A549 (cell line): ENCODE data around the gene ARHGAP26.

Experiments used
- CBX2 ChIP-seq: fragments of 200-600 bp; sonication (generic); IDR thresholded peaks from 2 replicates; pipeline ENCODE4 v1.6.1; 2016; ENCODE audit warnings: low read depth, mild to moderate bottlenecking, borderline replicate concordance
- CHD4 ChIP-seq: fragments of 200-600 bp; sonication (generic); IDR thresholded peaks from 2 replicates; pipeline ENCODE4 v1.6.1; 2016; ENCODE audit warnings: antibody characterized with exemption, mild to moderate bottlenecking, borderline replicate concordance
- CTCF ChIP-seq: fragments of >200 bp; sonication (Bioruptor Twin); formaldehyde crosslinking; IDR thresholded peaks from 3 replicates; pipeline ENCODE4 v1.5.1; 2016
- JUN ChIP-seq, 2 experiments: fragments of >200 bp; sonication (Bioruptor Twin); formaldehyde crosslinking; IDR thresholded peaks; 2 replicates in 1 of 2; 3 replicates in 1 of 2; pipeline ENCODE4 v1.6.1; 2016 to 2017
- JUNB ChIP-seq: fragments of >200 bp; sonication (Bioruptor Twin); formaldehyde crosslinking; IDR thresholded peaks from 2 replicates; pipeline ENCODE4 v1.6.1; 2016
- MYC ChIP-seq: IDR thresholded peaks from 2 replicates; pipeline ENCODE4 v1.6.1; 2012; ENCODE audit warnings: mild to moderate bottlenecking, inconsistent platforms, low read length, improper control_type of control experiment, borderline replicate concordance
- PHF8 ChIP-seq: fragments of 200-600 bp; sonication (generic); IDR thresholded peaks from 2 replicates; pipeline ENCODE4 v1.6.1; 2016; ENCODE audit warnings: low read depth, mild to moderate bottlenecking, antibody characterized with exemption, moderate library complexity, borderline replicate concordance
- SREBF2 ChIP-seq: fragments of 450-650 bp; IDR thresholded peaks from 2 replicates; pipeline ENCODE4 v1.6.1; 2014; ENCODE audit warnings: mild to moderate bottlenecking, moderate library complexity

DNA sequence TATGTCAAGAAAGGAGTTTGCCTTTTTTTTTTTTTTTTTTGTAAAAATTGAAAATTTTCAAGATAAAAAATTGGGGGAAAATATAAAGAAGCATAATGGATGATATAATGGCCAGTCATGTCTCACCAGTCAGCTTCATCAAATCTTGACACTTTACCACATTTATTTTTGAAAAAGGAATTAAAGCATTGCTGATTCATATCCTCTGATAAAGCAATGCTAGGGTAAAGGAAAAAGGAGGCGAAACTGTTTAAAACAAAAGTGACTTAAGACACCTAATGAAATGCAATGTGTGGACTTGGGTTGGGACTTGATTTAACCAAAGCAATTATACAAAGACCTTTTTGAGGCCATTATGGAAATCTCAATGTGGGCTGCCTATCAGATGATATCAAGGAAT lies 208.5 kb downstream of the ARHGAP26 start:
- TF ChIP-seq CTCF = no peak
- no peak for TF ChIP-seq JUN (IDR thresholded peaks at IDR 0.05)
- no peak for TF ChIP-seq JUNB
- no peak for TF ChIP-seq SREBF2
- no peak for TF ChIP-seq PHF8
- TF ChIP-seq MYC = no peak
- TF ChIP-seq CHD4 = no peak
- no peak for TF ChIP-seq CBX2
